PC-9 (cell line): ENCODE results near the gene CCDC18. TPM values are rescaled to one million over a fixed set of nuclear protein-coding genes. Genes with fewer than 3 reads are reported as not detected.
A peak's percentile ranks its signal among the peaks of the same experiment; 100 is the strongest.

ENCODE experiments used
- Bru-seq: library from RNA; stranded (reverse); fragments of 400-500 nt; gene quantifications from one replicate; lab custom pipeline; 2021; lab: Mats Ljungman, UMichigan
- BruChase-seq, 2 experiments: library from RNA; stranded (reverse); fragments of 400-500 nt; gene quantifications; one replicate each; lab custom pipeline; 2021; lab: Mats Ljungman, UMichigan
- BruUV-seq: library from RNA; stranded (reverse); fragments of 400-500 nt; replicated peaks from 2 replicates; lab custom pipeline; 2021; lab: Mats Ljungman, UMichigan
- CTCF ChIA-PET: fragments of 300-600 bp; sonication (Branson Sonifier 250); formaldehyde crosslinking; loops from one replicate; lab custom pipeline; 2022; ENCODE audit warnings: antibody characterized with exemption; lab: Charles Lee
- POLR2A ChIA-PET: fragments of 300-600 bp; sonication (Branson Sonifier 250); formaldehyde crosslinking; loops from one replicate; lab custom pipeline; 2022; ENCODE audit warnings: antibody characterized with exemption; ENCODE audit not compliant: unreplicated experiment; lab: Charles Lee
- DNase-seq, 2 experiments: peaks; one replicate each; pipeline versions ENCODE4 v3.0.0 to v3.0.0-alpha.2; 2015 to 2022; ENCODE audit warnings: mixed read lengths in 1 of 2
- H2AFZ ChIP-seq: fragments of 200-600 bp; sonication (generic); 2 replicates; pipeline ENCODE4 v1.8.1; 2017; ENCODE audit warnings: antibody characterized with exemption
- H3F3A ChIP-seq: fragments of 200-600 bp; sonication (generic); 2 replicates; pipeline ENCODE4 v1.8.1; 2017; ENCODE audit warnings: antibody characterized with exemption, mild to moderate bottlenecking, low read depth; ENCODE audit not compliant: insufficient read depth
- H3K27ac ChIP-seq: fragments of 200-600 bp; sonication (generic); 2 replicates; pipeline ENCODE4 v1.6.1; 2016; ENCODE audit warnings: mixed run types
- H3K27me3 ChIP-seq: fragments of 200-600 bp; sonication (generic); 2 replicates; pipeline ENCODE4 v1.6.1; 2016; ENCODE audit warnings: low read depth, mixed run types; ENCODE audit not compliant: insufficient read depth
- H3K36me3 ChIP-seq: fragments of 200-600 bp; sonication (generic); 2 replicates; pipeline ENCODE4 v1.6.1; 2016; ENCODE audit warnings: low read depth, mixed run types
- H3K4me1 ChIP-seq: fragments of 200-600 bp; sonication (generic); replicated peaks from 2 replicates; pipeline ENCODE4 v1.6.1; 2016; ENCODE audit warnings: mixed run types; ENCODE audit not compliant: insufficient read depth
- H3K4me2 ChIP-seq: fragments of 200-600 bp; sonication (generic); 2 replicates; pipeline ENCODE4 v1.6.1; 2017; ENCODE audit warnings: mixed run types
- H3K4me3 ChIP-seq: fragments of 200-600 bp; sonication (generic); 2 replicates; pipeline ENCODE4 v1.6.1; 2016; ENCODE audit warnings: mixed run types
- H3K79me2 ChIP-seq: fragments of 200-600 bp; sonication (generic); 2 replicates; pipeline ENCODE4 v1.6.1; 2017; ENCODE audit warnings: low read depth, mixed run types
- H3K9me2 ChIP-seq: fragments of 200-600 bp; sonication (generic); 2 replicates; pipeline ENCODE4 v1.8.1; 2017; ENCODE audit warnings: mild to moderate bottlenecking; ENCODE audit not compliant: insufficient read depth
- H3K9me3 ChIP-seq: fragments of 200-600 bp; sonication (generic); 2 replicates; pipeline ENCODE4 v1.8.1; 2016; ENCODE audit warnings: low read depth; ENCODE audit not compliant: insufficient read depth
- H4K20me1 ChIP-seq: fragments of 200-600 bp; sonication (generic); 2 replicates; pipeline ENCODE4 v1.8.1; 2017; ENCODE audit not compliant: insufficient read depth
- CTCF ChIP-seq: fragments of 200-600 bp; sonication (generic); conservative IDR thresholded peaks from 2 replicates; pipeline ENCODE4 v1.6.1; 2017; ENCODE audit warnings: mixed run types, antibody characterized with exemption, mild to moderate bottlenecking, moderate library complexity
- EZH2 ChIP-seq: fragments of 200-600 bp; sonication (generic); IDR thresholded peaks from 2 replicates; pipeline ENCODE4 v1.8.0; 2017; ENCODE audit warnings: antibody characterized with exemption, low read depth
- intact Hi-C: fragments of 100-400 bp; cut with micrococcal nuclease; formaldehyde crosslinking; loops from one replicate; pipeline ENCODE4 v1.10.0; 2022; ENCODE audit not compliant: unreplicated experiment
- long read RNA-seq: library from polyadenylated mRNA; stranded (forward); transcript quantifications from one replicate; pipeline ENCODE4 v2.0.0, GENCODE V29; 2022
- total RNA-seq: library from RNA; stranded (reverse); gene quantifications from 2 replicates; pipeline ENCODE4 v1.2.3, GENCODE V29; 2021

Gene CCDC18, protein sequence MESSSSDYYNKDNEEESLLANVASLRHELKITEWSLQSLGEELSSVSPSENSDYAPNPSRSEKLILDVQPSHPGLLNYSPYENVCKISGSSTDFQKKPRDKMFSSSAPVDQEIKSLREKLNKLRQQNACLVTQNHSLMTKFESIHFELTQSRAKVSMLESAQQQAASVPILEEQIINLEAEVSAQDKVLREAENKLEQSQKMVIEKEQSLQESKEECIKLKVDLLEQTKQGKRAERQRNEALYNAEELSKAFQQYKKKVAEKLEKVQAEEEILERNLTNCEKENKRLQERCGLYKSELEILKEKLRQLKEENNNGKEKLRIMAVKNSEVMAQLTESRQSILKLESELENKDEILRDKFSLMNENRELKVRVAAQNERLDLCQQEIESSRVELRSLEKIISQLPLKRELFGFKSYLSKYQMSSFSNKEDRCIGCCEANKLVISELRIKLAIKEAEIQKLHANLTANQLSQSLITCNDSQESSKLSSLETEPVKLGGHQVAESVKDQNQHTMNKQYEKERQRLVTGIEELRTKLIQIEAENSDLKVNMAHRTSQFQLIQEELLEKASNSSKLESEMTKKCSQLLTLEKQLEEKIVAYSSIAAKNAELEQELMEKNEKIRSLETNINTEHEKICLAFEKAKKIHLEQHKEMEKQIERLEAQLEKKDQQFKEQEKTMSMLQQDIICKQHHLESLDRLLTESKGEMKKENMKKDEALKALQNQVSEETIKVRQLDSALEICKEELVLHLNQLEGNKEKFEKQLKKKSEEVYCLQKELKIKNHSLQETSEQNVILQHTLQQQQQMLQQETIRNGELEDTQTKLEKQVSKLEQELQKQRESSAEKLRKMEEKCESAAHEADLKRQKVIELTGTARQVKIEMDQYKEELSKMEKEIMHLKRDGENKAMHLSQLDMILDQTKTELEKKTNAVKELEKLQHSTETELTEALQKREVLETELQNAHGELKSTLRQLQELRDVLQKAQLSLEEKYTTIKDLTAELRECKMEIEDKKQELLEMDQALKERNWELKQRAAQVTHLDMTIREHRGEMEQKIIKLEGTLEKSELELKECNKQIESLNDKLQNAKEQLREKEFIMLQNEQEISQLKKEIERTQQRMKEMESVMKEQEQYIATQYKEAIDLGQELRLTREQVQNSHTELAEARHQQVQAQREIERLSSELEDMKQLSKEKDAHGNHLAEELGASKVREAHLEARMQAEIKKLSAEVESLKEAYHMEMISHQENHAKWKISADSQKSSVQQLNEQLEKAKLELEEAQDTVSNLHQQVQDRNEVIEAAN (N-terminal part only)
- total RNA-seq (14.1 and 15.4 TPM in 2 replicates), Bru-seq, nascent RNA (percentile 77 among the genes with signal in this experiment), BruChase-seq, experiment 1, labeled RNA remaining after a 2-hour chase (percentile 79 among the genes with signal in this experiment), BruChase-seq, experiment 2, labeled RNA remaining after a 6-hour chase (percentile 59 among the genes with signal in this experiment)
- long read RNA-seq, full-length matches to known transcripts, result 1 of 18 reads
- long read RNA-seq, partial matches to known transcripts, result 1 of 18 reads
- long read RNA-seq, other reads (novel, unspliced or antisense), result 16 of 18 reads

DNA sequence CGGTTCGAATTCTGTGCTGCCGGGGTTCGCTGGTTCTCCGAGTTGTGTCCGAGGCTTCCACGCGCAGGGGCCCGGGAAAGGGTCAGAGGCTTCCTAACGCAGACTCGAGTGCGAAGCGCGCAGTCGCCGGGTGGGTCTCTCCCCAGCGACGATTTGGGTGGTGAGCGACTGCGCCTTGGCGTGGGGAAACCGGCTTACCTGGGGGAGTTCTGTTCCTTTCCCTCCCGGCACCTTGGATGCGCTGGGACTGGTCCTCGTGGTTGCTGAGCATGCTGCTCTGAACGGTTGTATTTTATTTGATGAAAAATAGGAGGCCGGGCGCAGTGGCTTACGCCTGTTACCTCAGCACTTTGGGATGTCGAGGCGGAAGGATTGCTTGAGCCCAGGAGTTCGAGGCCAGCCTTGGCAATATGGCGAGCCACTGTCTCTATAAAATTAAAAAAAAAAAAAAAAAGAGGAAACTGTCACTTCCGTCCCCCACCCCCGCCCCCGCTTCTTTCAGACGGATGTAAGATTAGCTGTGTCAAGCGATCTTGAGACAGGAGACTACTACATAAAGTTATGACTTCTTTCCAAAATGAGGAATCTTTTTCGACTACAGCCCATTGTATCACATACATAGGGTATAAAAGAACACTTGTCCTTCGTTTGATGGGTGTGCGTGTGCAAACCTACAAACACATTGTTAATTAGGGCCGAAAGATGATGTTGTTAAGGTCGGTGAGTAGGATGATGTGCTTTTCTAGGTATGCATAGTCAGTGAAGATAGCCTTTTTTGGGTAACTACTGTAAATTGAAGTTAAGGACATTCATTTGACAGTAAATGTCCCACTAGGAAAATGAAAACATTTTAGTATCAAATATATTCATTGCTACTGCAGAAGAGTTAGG is at the start of gene CCDC18:
Gene CCDC18 (plus strand): TSS at position 2 of the 891 bp plus-strand sequence. CDS start 2,638 bp downstream, outside the sequence.
- no peaks in the 10 kb centered on the region for H3K9me2 ChIP-seq
- CTCF ChIA-PET, result interaction anchor here (0.6 kb wide), 1 partner anchor 322 kb away, joined by 3 read pairs; no protein-coding TSS in a partner anchor
- peak in 1 of 2 experiments; percentile 56 for DNase-seq
- H2AFZ ChIP-seq, result peak within 1 kb of the TSS; percentile 93
- H3K9me3 ChIP-seq, result no peaks in the 10 kb centered on the region
- BruUV-seq, result no TSS peak
- H3K27me3 ChIP-seq, result no peaks in the 10 kb centered on the region
- POLR2A ChIA-PET, result no interaction called here
- TF ChIP-seq EZH2, result no peak
- no peak for TF ChIP-seq CTCF
- H3K36me3 ChIP-seq, result peaks cover 11% of the 10 kb centered on the region
- intact Hi-C loops, result loop anchor here (1.0 to 2.0 kb wide), 2 partner anchors 102 to 436 kb away; partner anchors contain the start of gene MTF2
- H3K27ac ChIP-seq, result peak within 1 kb of the TSS; percentile 98
- H3K4me2 ChIP-seq, result peak within 1 kb of the TSS; percentile 92
- H3K4me1 ChIP-seq, result peaks cover 49% of the 10 kb centered on the region
- H3K4me3 ChIP-seq, result peak within 1 kb of the TSS; percentile 86
- peaks cover 24% of the 10 kb centered on the region for H4K20me1 ChIP-seq
- H3K79me2 ChIP-seq, result peaks cover 70% of the 10 kb centered on the region
- peaks cover 23% of the 10 kb centered on the region for H3F3A ChIP-seq

GRCh38 chr1:93132638-93133037 is 47.9 kb upstream of the CCDC18 start:
- no peak for DNase-seq
- Histone ChIP-seq H3K36me3 (peaks cover 38% of the 10 kb centered on the region), H3K9me2 (no peaks in the 10 kb centered on the region), H3F3A (peaks cover 16% of the 10 kb centered on the region), H2AFZ (no peak overlapping the region), H4K20me1 (no peaks in the 10 kb centered on the region; the same call in 1 of the 2 replicates), H3K4me1 (no peaks in the 10 kb centered on the region), H3K27me3 (no peaks in the 10 kb centered on the region), H3K4me2 (no peak overlapping the region), H3K4me3 (no peak overlapping the region), H3K27ac (no peak overlapping the region), H3K79me2 (no peaks in the 10 kb centered on the region), H3K9me3 (no peaks in the 10 kb centered on the region)
- ChIA-PET CTCF (no interaction called here), POLR2A (no interaction called here)
- no TSS peak for BruUV-seq
- TF ChIP-seq CTCF (no peak), EZH2 (no peak)
- intact Hi-C loops, result no loop called here
